Breast epithelium (tissue), 3 donors: ENCODE measurements around the gene YIPF3.

ENCODE experiments used
- CTCF ChIP-seq, 3 donors: fragments of 450-650 bp; IDR thresholded peaks; one replicate each; pipeline ENCODE4 v1.5.1; 2016 to 2017; ENCODE audit warnings: antibody characterized with exemption in 3 of 3, mild to moderate bottlenecking in 3 of 3, moderate library complexity in 3 of 3
- POLR2AphosphoS5 ChIP-seq, 3 donors: sonication (generic); formaldehyde crosslinking; IDR thresholded peaks; one replicate each; pipeline ENCODE4 v1.6.1; 2017; ENCODE audit warnings: antibody characterized with exemption in 3 of 3

GRCh38 chr6:43494321-43494720, 22.4 kb downstream of the YIPF3 start:
- TF ChIP-seq CTCF (IDR thresholded peaks at IDR 0.05) (no peak), POLR2AphosphoS5 (IDR thresholded peaks at IDR 0.05) (no peak)
